ENCODE results near the gene CELA3B. TPM values are rescaled to one million over a fixed set of nuclear protein-coding genes. Genes with fewer than 3 reads are reported as not detected.

The CELA3B gene
- total and polyA plus RNA-seq, 2 of the 13 experiments (the other 11 are each of a cell fraction or from before 2014, with no cell fraction given): 0.34 TPM; not detected in 1

GRCh38 chr1:22025368-22026155 lies 48.7 kb downstream of the CELA3B start (continued):
- TF ChIP-seq ZNF280B (CRISPR knock-in tag; IDR thresholded peaks at IDR 0.05; ENCODE audit: borderline replicate concordance) (peak; percentile 31; the same call in 1 of the 2 replicates), ZNF143 (CRISPR knock-in tag; IDR thresholded peaks at IDR 0.05) (peak; percentile 68; the same call in 1 of the 2 replicates), ZNF3 (CRISPR knock-in tag; IDR thresholded peaks at IDR 0.05) (no peak), ZNF891 (CRISPR knock-in tag; IDR thresholded peaks at IDR 0.05) (no peak; the same call in 1 of the 2 replicates), TFDP2 (CRISPR knock-in tag; IDR thresholded peaks at IDR 0.05) (peak; percentile 94), ZC3H4 (CRISPR knock-in tag; IDR thresholded peaks at IDR 0.05; ENCODE audit: borderline replicate concordance) (peak; percentile 54; the same call in 1 of the 2 replicates), NFE2 (CRISPR knock-in tag; IDR thresholded peaks at IDR 0.05) (no peak), KDM3A (CRISPR knock-in tag; IDR thresholded peaks at IDR 0.05; ENCODE audit: low read depth) (no peak), KMT2B (CRISPR knock-in tag; IDR thresholded peaks at IDR 0.05) (peak; percentile 78), ZNF652 (CRISPR knock-in tag; IDR thresholded peaks at IDR 0.05; ENCODE audit: borderline replicate concordance, low read depth) (peak; percentile 99), ZNF350 (CRISPR knock-in tag; IDR thresholded peaks at IDR 0.05; ENCODE audit: borderline replicate concordance, low read depth) (peak; percentile 90; the same call in 1 of the 2 replicates), NR2C2 (CRISPR knock-in tag; IDR thresholded peaks at IDR 0.05; ENCODE audit: borderline replicate concordance) (peak; percentile 92), SPEN (CRISPR knock-in tag; IDR thresholded peaks at IDR 0.05; ENCODE audit: low read depth) (peak; percentile 79), ZNF629 (CRISPR knock-in tag; conservative IDR thresholded peaks at IDR 0.05) (peak; percentile 70), ZNF713 (CRISPR knock-in tag; IDR thresholded peaks at IDR 0.05) (no peak), DR1 (CRISPR knock-in tag; IDR thresholded peaks at IDR 0.05) (peak; percentile 33; the same call in 1 of the 2 replicates), ZBTB43 (CRISPR knock-in tag; conservative IDR thresholded peaks at IDR 0.05) (0 out of 2 replicates have a peak, but pooled peaks have one; percentile 48), ZNF331 (CRISPR knock-in tag; IDR thresholded peaks at IDR 0.05) (peak; percentile 13; the same call in 1 of the 2 replicates), ZMYM4 (CRISPR knock-in tag; IDR thresholded peaks at IDR 0.05) (peak; percentile 42; the same call in 1 of the 2 replicates), ZNF292 (CRISPR knock-in tag; IDR thresholded peaks at IDR 0.05; ENCODE audit: borderline replicate concordance, low read depth) (0 out of 2 replicates have a peak, but pooled peaks have one; percentile 16), KMT2A (CRISPR knock-in tag; IDR thresholded peaks at IDR 0.05) (no peak; the same call in 1 of the 2 replicates), GATAD1 (CRISPR knock-in tag; IDR thresholded peaks at IDR 0.05) (peak; percentile 94), HNRNPLL (IDR thresholded peaks at IDR 0.05; ENCODE audit: low read depth, low read length, poor library complexity, severe bottlenecking) (peak; percentile 46), ZNF777 (CRISPR knock-in tag; IDR thresholded peaks at IDR 0.05) (peak; percentile 50; the same call in 1 of the 2 replicates)

Data from HepG2 (cell line).